HepG2 (cell line): ENCODE measurements around the gene IQSEC1. TPM values are rescaled to one million over a fixed set of nuclear protein-coding genes. Genes with fewer than 3 reads are reported as not detected.

ENCODE experiments used
- ATAC-seq: fragments of 200-7000 bp; cut with Tn5 transposase; 3 replicates; pipeline ENCODE4 v1.9.1; 2020; ENCODE audit warnings: mild to moderate bottlenecking, moderate library complexity
- BruUV-seq: library from RNA; stranded (reverse); fragments of 400-500 nt; replicated peaks from 2 replicates; lab custom pipeline; 2021; lab: Mats Ljungman, UMichigan
- CTCF ChIA-PET: fragments of 300-600 bp; formaldehyde crosslinking; extraction: SDS; loops from one replicate; lab custom pipeline; 2021; ENCODE audit warnings: low total read pairs, inconsistent platforms, low intra/inter-chr PET ratio; lab: Yijun Ruan, JAX
- POLR2A ChIA-PET: fragments of 350-600 bp; sonication (Branson Sonifier 250); formaldehyde crosslinking; loops from one replicate; lab custom pipeline; 2020; ENCODE audit warnings: antibody characterized with exemption, inconsistent platforms; lab: Yijun Ruan, JAX
- DNase-seq: peaks from one replicate; pipeline ENCODE4 v3.0.0-alpha.2; 2015; ENCODE audit warnings: low spot score
- FAIRE-seq: peaks from 3 replicates; lab custom pipeline; 2011; peaks lifted over from hg19 to GRCh38; lab: Jason Lieb, UNC
- H2AFZ ChIP-seq: one replicate; pipeline ENCODE4 v1.6.1; 2011; ENCODE audit warnings: low read length, inconsistent platforms
- H3K27ac ChIP-seq: fragments of 300-600 bp; 3 replicates; pipeline ENCODE4 v1.8.0; 2011; ENCODE audit warnings: mixed run types, mild to moderate bottlenecking, mixed read lengths, low read length, inconsistent platforms; ENCODE audit not compliant: insufficient read depth; ENCODE audit errors: extremely low read length
- H3K27me3 ChIP-seq, 2 experiments: fragments of 200-600 bp in 1 of 2; 2 replicates in 1 of 2; 3 replicates in 1 of 2; pipeline versions ENCODE4 v1.6.0 to v1.8.0; 2011; ENCODE audit warnings: low read length in 2 of 2, mild to moderate bottlenecking in 2 of 2, moderate library complexity in 2 of 2, inconsistent platforms in 1 of 2; ENCODE audit not compliant: insufficient read depth in 2 of 2, control insufficient read depth in 1 of 2
- H3K36me3 ChIP-seq, 2 experiments: fragments of 200-600 bp in 1 of 2; replicated peaks in 1 of 2; 2 replicates in 1 of 2; 3 replicates in 1 of 2; pipeline versions ENCODE4 v1.5.1 to v1.8.0; 2011; ENCODE audit warnings: low read length in 2 of 2, inconsistent platforms in 1 of 2; ENCODE audit not compliant: insufficient read depth in 2 of 2, control insufficient read depth in 1 of 2
- H3K4me1 ChIP-seq: 2 replicates; pipeline ENCODE4 v1.5.1; 2012; ENCODE audit warnings: low read length, inconsistent platforms; ENCODE audit not compliant: insufficient read depth
- H3K4me2 ChIP-seq: 2 replicates; pipeline ENCODE4 v1.6.0; 2011; ENCODE audit warnings: low read depth, low read length, inconsistent platforms
- H3K4me3 ChIP-seq, 3 experiments: fragments of 200-600 bp in 1 of 3; sonication (generic), shearing (Covaris generic) in 1 of 3; replicated peaks in 1 of 3; 2 replicates each; pipeline ENCODE4 v1.5.1; 2011 to 2016; ENCODE audit warnings: low read length in 3 of 3, inconsistent platforms in 2 of 3, low read depth in 2 of 3, mild to moderate bottlenecking in 2 of 3, control low read depth in 1 of 3, mixed read lengths in 1 of 3; ENCODE audit not compliant: insufficient read depth in 1 of 3
- H3K79me2 ChIP-seq: one replicate; pipeline ENCODE4 v1.6.1; 2011; ENCODE audit warnings: low read length, inconsistent platforms; ENCODE audit not compliant: insufficient read depth
- H3K9ac ChIP-seq: 2 replicates; pipeline ENCODE4 v1.6.0; 2011; ENCODE audit warnings: mild to moderate bottlenecking, low read depth, low read length, inconsistent platforms; ENCODE audit not compliant: insufficient read depth
- H3K9me3 ChIP-seq: 2 replicates; pipeline ENCODE4 v1.5.1; 2012; ENCODE audit warnings: mild to moderate bottlenecking, low read length
- H4K20me1 ChIP-seq: 2 replicates; pipeline ENCODE4 v1.6.0; 2011; ENCODE audit warnings: inconsistent platforms, mild to moderate bottlenecking, low read length, moderate library complexity; ENCODE audit not compliant: insufficient read depth
- CBFB ChIP-seq: sonication (generic); formaldehyde crosslinking; IDR thresholded peaks from 2 replicates; pipeline ENCODE4 v1.4.0; 2020; ENCODE audit warnings: missing genetic modification reagents
- ELF3 ChIP-seq: IDR thresholded peaks from 2 replicates; pipeline ENCODE4 v1.6.1; 2016; ENCODE audit warnings: missing genetic modification reagents, missing compliant biosample characterization
- ELF4 ChIP-seq: sonication (generic); formaldehyde crosslinking; IDR thresholded peaks from 2 replicates; pipeline ENCODE4 v1.5.0; 2020; ENCODE audit warnings: missing genetic modification reagents, mild to moderate bottlenecking, moderate library complexity, borderline replicate concordance
- FOXC1 ChIP-seq: sonication (generic); formaldehyde crosslinking; IDR thresholded peaks from 2 replicates; pipeline ENCODE4 v1.8.0; 2022; ENCODE audit warnings: mild to moderate bottlenecking, missing genetic modification reagents, borderline replicate concordance
- GTF2F1 ChIP-seq: fragments of 150-350 bp; IDR thresholded peaks from 2 replicates; pipeline ENCODE4 v1.6.1; 2014; ENCODE audit warnings: low read length
- IRF9 ChIP-seq: sonication (generic); formaldehyde crosslinking; IDR thresholded peaks from 2 replicates; pipeline ENCODE4 v1.8.0; 2022; ENCODE audit warnings: missing genetic modification reagents, mild to moderate bottlenecking, borderline replicate concordance
- PAX8 ChIP-seq: sonication (generic); formaldehyde crosslinking; IDR thresholded peaks from 2 replicates; pipeline ENCODE4 v1.8.0; 2022; ENCODE audit warnings: mild to moderate bottlenecking, missing genetic modification reagents, borderline replicate concordance
- SRSF9 ChIP-seq: fragments of 200-400 bp; formaldehyde crosslinking; IDR thresholded peaks from 2 replicates; pipeline ENCODE4 v1.6.1; 2018; ENCODE audit warnings: borderline replicate concordance, mild to moderate bottlenecking, low read depth, low read length; ENCODE audit not compliant: insufficient read depth, poor library complexity, severe bottlenecking
- ZNF563 ChIP-seq: sonication (generic); formaldehyde crosslinking; IDR thresholded peaks from 2 replicates; pipeline ENCODE4 v1.8.0; 2022; ENCODE audit warnings: mild to moderate bottlenecking, moderate library complexity, missing genetic modification reagents
- ZNF609 ChIP-seq: sonication (generic); formaldehyde crosslinking; IDR thresholded peaks from 2 replicates; pipeline ENCODE4 v1.4.0; 2020; ENCODE audit warnings: mild to moderate bottlenecking, missing genetic modification reagents, borderline replicate concordance
- ZSCAN29 ChIP-seq: sonication (generic); formaldehyde crosslinking; conservative IDR thresholded peaks from 2 replicates; pipeline ENCODE4 v1.4.0; 2020; ENCODE audit warnings: mild to moderate bottlenecking, missing genetic modification reagents
- WGBS: methylation state at CpG from one replicate; pipeline ENCODE4 v1.1.6; 2017; ENCODE audit warnings: low lambda C conversion rate; 5-methylcytosine and 5-hydroxymethylcytosine counted together
- in situ Hi-C: cut with HindIII; loops from 2 replicates; pipeline ENCODE4 v1.10.0; 2017; ENCODE audit warnings: low pct_unique_long_range_greater_than_20kb; ENCODE audit not compliant: extremely low pct_ligation_motif_present
- intact Hi-C: fragments of 100-400 bp; cut with micrococcal nuclease; formaldehyde crosslinking; loops from one replicate; pipeline ENCODE4 v1.10.0; 2022; ENCODE audit not compliant: unreplicated experiment
- polyA plus RNA-seq, 8 experiments: library from polyadenylated mRNA; depleted of rRNA in 3 of 8; stranded (reverse) in 7 of 8; unstranded in 1 of 8; fragments of >200 nt; fragmentation: Illumina TruSeq in 4 of 8; extraction: Trizol in 4 of 8; gene quantifications; 2 replicates each; pipeline versions ENCODE4 v1.2.1 to v1.2.3, GENCODE V29; 2011 to 2016; ENCODE audit warnings: low read depth in 4 of 8, missing spikeins in 1 of 8, mixed read lengths in 1 of 8; ENCODE audit not compliant: insufficient read depth in 1 of 8
- total RNA-seq, 5 experiments: library from RNA; depleted of rRNA; stranded (reverse); fragments of >200 nt; fragmentation: Illumina TruSeq; extraction: Trizol; gene quantifications; 2 replicates each; pipeline ENCODE4 v1.2.3, GENCODE V29; 2016; ENCODE audit warnings: low read depth in 1 of 5

IQSEC1 gene
- total and polyA plus RNA-seq, 2 of the 13 experiments (the other 11 are each of a cell fraction or from before 2014, with no cell fraction given), result 17.4 to 20.2 TPM

- 100% methylated on average over 3 of the region's 4 CpGs for WGBS
- H3K9me3 ChIP-seq, result no peaks in the 10 kb centered on the region
- H3K79me2 ChIP-seq, result no peaks in the 10 kb centered on the region
- CTCF ChIA-PET, result no interaction called here
- no peak overlapping the region for H3K4me3 ChIP-seq
- POLR2A ChIA-PET, result no interaction called here
- FAIRE-seq (no peak), DNase-seq (no peak), ATAC-seq (no peak)
- TF ChIP-seq FOXC1, result no peak
- TF ChIP-seq CBFB, result no peak
- TF ChIP-seq ZSCAN29 (CRISPR knock-in tag), result no peak
- TF ChIP-seq ZNF563 (CRISPR knock-in tag), result no peak
- TF ChIP-seq ELF3 (CRISPR knock-in tag), result no peak
- TF ChIP-seq IRF9 (CRISPR knock-in tag), result no peak
- no peak for TF ChIP-seq ZNF609 (CRISPR knock-in tag)
- TF ChIP-seq PAX8 (CRISPR knock-in tag), result no peak
- TF ChIP-seq GTF2F1, result no peak
- TF ChIP-seq ELF4 (CRISPR knock-in tag), result no peak
- no peak for TF ChIP-seq SRSF9
- H4K20me1 ChIP-seq, result 0 out of 2 replicates have a peak, but pooled peaks cover 5% of the 10 kb centered on the region
- H2AFZ ChIP-seq, result no peak overlapping the region
- no peak overlapping the region for H3K9ac ChIP-seq
- peaks cover 9% of the 10 kb centered on the region; the same call in 1 of the 2 replicates for H3K4me1 ChIP-seq
- no peaks in the 10 kb centered on the region for H3K27me3 ChIP-seq
- H3K27ac ChIP-seq, result no peak overlapping the region
- no peak overlapping the region for H3K4me2 ChIP-seq
- in situ Hi-C loops, result no loop called here
- BruUV-seq, result no TSS peak
- H3K36me3 ChIP-seq, result peaks cover 0 to 3% of the 10 kb centered on the region in 2 experiments; a peak in 1 of 5 replicates
- intact Hi-C loops, result no loop called here
Measured at GRCh38 chr3:13069495-13069894, 3.7 kb downstream of the IQSEC1 start.
